ENCODE data around the gene PHF2. TPM values are rescaled to one million over a fixed set of nuclear protein-coding genes. Genes with fewer than 3 reads are reported as not detected.

Gene PHF2
- total and polyA plus RNA-seq, 9 of the 15 experiments (the other 6 are each of a cell fraction or from before 2014, with no cell fraction given) = 0.37 to 14.4 (median 8.1) TPM

DNA sequence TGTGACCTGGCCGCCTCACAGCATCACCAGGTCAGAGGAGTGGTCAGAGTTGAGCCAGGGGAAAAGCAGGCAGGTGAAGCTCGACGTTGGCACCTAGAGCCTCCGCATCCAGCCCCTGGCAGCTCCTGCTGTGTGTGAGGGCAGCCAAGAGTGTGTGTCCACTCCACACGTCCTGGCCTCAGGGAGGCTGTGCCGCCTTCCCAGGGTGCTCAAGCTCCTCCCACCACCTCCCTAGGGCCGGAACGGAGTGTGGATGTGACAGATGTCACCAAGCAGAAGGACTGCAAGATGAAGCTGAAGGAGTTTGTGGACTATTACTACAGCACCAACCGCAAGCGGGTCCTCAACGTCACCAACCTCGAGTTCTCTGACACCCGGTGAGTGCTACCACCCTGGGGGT lies 72.5 kb downstream of the PHF2 start:
- BruUV-seq (replicated peaks) = no TSS peak
- in situ Hi-C loops (cut with MboI) = no loop called here
- TF ChIP-seq, protein P1, sequence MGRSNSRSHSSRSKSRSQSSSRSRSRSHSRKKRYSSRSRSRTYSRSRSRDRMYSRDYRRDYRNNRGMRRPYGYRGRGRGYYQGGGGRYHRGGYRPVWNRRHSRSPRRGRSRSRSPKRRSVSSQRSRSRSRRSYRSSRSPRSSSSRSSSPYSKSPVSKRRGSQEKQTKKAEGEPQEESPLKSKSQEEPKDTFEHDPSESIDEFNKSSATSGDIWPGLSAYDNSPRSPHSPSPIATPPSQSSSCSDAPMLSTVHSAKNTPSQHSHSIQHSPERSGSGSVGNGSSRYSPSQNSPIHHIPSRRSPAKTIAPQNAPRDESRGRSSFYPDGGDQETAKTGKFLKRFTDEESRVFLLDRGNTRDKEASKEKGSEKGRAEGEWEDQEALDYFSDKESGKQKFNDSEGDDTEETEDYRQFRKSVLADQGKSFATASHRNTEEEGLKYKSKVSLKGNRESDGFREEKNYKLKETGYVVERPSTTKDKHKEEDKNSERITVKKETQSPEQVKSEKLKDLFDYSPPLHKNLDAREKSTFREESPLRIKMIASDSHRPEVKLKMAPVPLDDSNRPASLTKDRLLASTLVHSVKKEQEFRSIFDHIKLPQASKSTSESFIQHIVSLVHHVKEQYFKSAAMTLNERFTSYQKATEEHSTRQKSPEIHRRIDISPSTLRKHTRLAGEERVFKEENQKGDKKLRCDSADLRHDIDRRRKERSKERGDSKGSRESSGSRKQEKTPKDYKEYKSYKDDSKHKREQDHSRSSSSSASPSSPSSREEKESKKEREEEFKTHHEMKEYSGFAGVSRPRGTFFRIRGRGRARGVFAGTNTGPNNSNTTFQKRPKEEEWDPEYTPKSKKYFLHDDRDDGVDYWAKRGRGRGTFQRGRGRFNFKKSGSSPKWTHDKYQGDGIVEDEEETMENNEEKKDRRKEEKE (IDR thresholded peaks at IDR 0.05; ENCODE audit: borderline replicate concordance in 1 of 2, control insufficient read depth in 1 of 2, low read depth in 2 of 2, low read length in 1 of 2) = no peak
- TF ChIP-seq ADNP (tag; IDR thresholded peaks at IDR 0.05) (no peak), CBFA2T2 (conservative IDR thresholded peaks at IDR 0.05) (no peak), FOXA3 (CRISPR knock-in tag; conservative IDR thresholded peaks at IDR 0.05 in 1 of 2, IDR thresholded peaks at IDR 0.05 in 1 of 2) (no peak), KDM2B (CRISPR knock-in tag; IDR thresholded peaks at IDR 0.05) (no peak), SNRNP70 (optimal IDR thresholded peaks at IDR 0.05; ENCODE audit: low read depth, low read length) (no peak), ZNF778 (CRISPR knock-in tag; IDR thresholded peaks at IDR 0.05) (no peak), ZNF263 (CRISPR knock-in tag; IDR thresholded peaks at IDR 0.05; ENCODE audit: borderline replicate concordance) (no peak), GATA2 (CRISPR knock-in tag; IDR thresholded peaks at IDR 0.05) (no peak)
- TF ChIP-seq, protein P2, sequence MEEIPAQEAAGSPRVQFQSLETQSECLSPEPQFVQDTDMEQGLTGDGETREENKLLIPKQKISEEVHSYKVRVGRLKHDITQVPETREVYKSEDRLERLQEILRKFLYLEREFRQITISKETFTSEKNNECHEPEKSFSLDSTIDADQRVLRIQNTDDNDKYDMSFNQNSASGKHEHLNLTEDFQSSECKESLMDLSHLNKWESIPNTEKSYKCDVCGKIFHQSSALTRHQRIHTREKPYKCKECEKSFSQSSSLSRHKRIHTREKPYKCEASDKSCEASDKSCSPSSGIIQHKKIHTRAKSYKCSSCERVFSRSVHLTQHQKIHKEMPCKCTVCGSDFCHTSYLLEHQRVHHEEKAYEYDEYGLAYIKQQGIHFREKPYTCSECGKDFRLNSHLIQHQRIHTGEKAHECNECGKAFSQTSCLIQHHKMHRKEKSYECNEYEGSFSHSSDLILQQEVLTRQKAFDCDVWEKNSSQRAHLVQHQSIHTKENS (CRISPR knock-in tag; IDR thresholded peaks at IDR 0.05) = no peak
- TF ChIP-seq, protein P3, sequence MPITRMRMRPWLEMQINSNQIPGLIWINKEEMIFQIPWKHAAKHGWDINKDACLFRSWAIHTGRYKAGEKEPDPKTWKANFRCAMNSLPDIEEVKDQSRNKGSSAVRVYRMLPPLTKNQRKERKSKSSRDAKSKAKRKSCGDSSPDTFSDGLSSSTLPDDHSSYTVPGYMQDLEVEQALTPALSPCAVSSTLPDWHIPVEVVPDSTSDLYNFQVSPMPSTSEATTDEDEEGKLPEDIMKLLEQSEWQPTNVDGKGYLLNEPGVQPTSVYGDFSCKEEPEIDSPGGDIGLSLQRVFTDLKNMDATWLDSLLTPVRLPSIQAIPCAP (CRISPR knock-in tag; IDR thresholded peaks at IDR 0.05; ENCODE audit: borderline replicate concordance) = no peak
- TF ChIP-seq, protein P4, sequence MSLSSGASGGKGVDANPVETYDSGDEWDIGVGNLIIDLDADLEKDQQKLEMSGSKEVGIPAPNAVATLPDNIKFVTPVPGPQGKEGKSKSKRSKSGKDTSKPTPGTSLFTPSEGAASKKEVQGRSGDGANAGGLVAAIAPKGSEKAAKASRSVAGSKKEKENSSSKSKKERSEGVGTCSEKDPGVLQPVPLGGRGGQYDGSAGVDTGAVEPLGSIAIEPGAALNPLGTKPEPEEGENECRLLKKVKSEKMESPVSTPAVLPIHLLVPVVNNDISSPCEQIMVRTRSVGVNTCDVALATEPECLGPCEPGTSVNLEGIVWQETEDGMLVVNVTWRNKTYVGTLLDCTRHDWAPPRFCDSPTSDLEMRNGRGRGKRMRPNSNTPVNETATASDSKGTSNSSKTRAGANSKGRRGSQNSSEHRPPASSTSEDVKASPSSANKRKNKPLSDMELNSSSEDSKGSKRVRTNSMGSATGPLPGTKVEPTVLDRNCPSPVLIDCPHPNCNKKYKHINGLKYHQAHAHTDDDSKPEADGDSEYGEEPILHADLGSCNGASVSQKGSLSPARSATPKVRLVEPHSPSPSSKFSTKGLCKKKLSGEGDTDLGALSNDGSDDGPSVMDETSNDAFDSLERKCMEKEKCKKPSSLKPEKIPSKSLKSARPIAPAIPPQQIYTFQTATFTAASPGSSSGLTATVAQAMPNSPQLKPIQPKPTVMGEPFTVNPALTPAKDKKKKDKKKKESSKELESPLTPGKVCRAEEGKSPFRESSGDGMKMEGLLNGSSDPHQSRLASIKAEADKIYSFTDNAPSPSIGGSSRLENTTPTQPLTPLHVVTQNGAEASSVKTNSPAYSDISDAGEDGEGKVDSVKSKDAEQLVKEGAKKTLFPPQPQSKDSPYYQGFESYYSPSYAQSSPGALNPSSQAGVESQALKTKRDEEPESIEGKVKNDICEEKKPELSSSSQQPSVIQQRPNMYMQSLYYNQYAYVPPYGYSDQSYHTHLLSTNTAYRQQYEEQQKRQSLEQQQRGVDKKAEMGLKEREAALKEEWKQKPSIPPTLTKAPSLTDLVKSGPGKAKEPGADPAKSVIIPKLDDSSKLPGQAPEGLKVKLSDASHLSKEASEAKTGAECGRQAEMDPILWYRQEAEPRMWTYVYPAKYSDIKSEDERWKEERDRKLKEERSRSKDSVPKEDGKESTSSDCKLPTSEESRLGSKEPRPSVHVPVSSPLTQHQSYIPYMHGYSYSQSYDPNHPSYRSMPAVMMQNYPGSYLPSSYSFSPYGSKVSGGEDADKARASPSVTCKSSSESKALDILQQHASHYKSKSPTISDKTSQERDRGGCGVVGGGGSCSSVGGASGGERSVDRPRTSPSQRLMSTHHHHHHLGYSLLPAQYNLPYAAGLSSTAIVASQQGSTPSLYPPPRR (CRISPR knock-in tag; IDR thresholded peaks at IDR 0.05; ENCODE audit: borderline replicate concordance) = no peak

More for the DNA sequence above, 72.5 kb downstream of the PHF2 start:
- intact Hi-C loops (cut with micrococcal nuclease) = no loop called here
- Histone ChIP-seq H3K9ac (ENCODE audit: insufficient read depth in 1 of 2, low read depth in 2 of 2, low read length in 2 of 2) (peak overlapping the region in 1 of 2 experiments; percentile 64; a peak in 1 of 4 replicates), H3K4me2 (ENCODE audit: insufficient read depth, low read length) (no peak overlapping the region), H3K4me3 (no peak overlapping the region), H3K27me3 (ENCODE audit: control insufficient read depth in 2 of 2, insufficient read depth in 2 of 2, low read length in 2 of 2) (no peaks in the 10 kb centered on the region), H3K9me3 (replicated peaks; ENCODE audit: control insufficient read depth, insufficient read depth, low read depth, low read length) (no peaks in the 10 kb centered on the region; the same call in 1 of the 2 replicates), H3K27ac (ENCODE audit: extremely low read depth, low read depth, low read length) (no peak overlapping the region), H3K36me3 (ENCODE audit: control insufficient read depth, insufficient read depth, low read length) (peaks cover 29% of the 10 kb centered on the region), H3K4me1 (replicated peaks in 1 of 2; ENCODE audit: control insufficient read depth in 2 of 2, insufficient read depth in 2 of 2, low read length in 2 of 2) (peaks cover 0 to 5% of the 10 kb centered on the region in 2 experiments; a peak in 2 of 5 replicates), H2AFZ (ENCODE audit: low read depth, low read length) (no peak overlapping the region), H3K9me1 (ENCODE audit: control insufficient read depth, insufficient read depth, low read length) (no peaks in the 10 kb centered on the region), H3K79me2 (ENCODE audit: control insufficient read depth, insufficient read depth, low read length) (no peaks in the 10 kb centered on the region), H4K20me1 (replicated peaks; ENCODE audit: control insufficient read depth, insufficient read depth, low read length) (no peaks in the 10 kb centered on the region)
- CTCF ChIA-PET (ENCODE audit: low intra/inter-chr PET ratio) = no interaction called here
- FAIRE-seq = no peak
- 90% methylated on average over 10 of the region's 13 CpGs for WGBS (ENCODE audit: insufficient coverage, low coverage, missing lambda C conversion rate)
- no peak for DNase-seq (ENCODE audit: extremely low read depth in 1 of 4, low spot score in 3 of 4)
- POLR2A ChIA-PET = no interaction called here
- no peak for ATAC-seq
